HepG2 (cell line): Measurements from ENCODE around the gene UBE3B. TPM values are rescaled to one million over a fixed set of nuclear protein-coding genes. Genes with fewer than 3 reads are reported as not detected.

Source experiments
- ATAC-seq: fragments of 200-7000 bp; cut with Tn5 transposase; 3 replicates; pipeline ENCODE4 v1.9.1; 2020; ENCODE audit warnings: mild to moderate bottlenecking, moderate library complexity
- BruUV-seq: library from RNA; stranded (reverse); fragments of 400-500 nt; replicated peaks from 2 replicates; lab custom pipeline; 2021; lab: Mats Ljungman, UMichigan
- CTCF ChIA-PET: fragments of 300-600 bp; formaldehyde crosslinking; extraction: SDS; loops from one replicate; lab custom pipeline; 2021; ENCODE audit warnings: low total read pairs, inconsistent platforms, low intra/inter-chr PET ratio; lab: Yijun Ruan, JAX
- POLR2A ChIA-PET: fragments of 350-600 bp; sonication (Branson Sonifier 250); formaldehyde crosslinking; loops from one replicate; lab custom pipeline; 2020; ENCODE audit warnings: antibody characterized with exemption, inconsistent platforms; lab: Yijun Ruan, JAX
- DNase-seq: peaks from one replicate; pipeline ENCODE4 v3.0.0-alpha.2; 2015; ENCODE audit warnings: low spot score
- FAIRE-seq: peaks from 3 replicates; lab custom pipeline; 2011; peaks lifted over from hg19 to GRCh38; lab: Jason Lieb, UNC
- H2AFZ ChIP-seq: one replicate; pipeline ENCODE4 v1.6.1; 2011; ENCODE audit warnings: low read length, inconsistent platforms
- H3K27ac ChIP-seq: fragments of 300-600 bp; 3 replicates; pipeline ENCODE4 v1.8.0; 2011; ENCODE audit warnings: mixed run types, mild to moderate bottlenecking, mixed read lengths, low read length, inconsistent platforms; ENCODE audit not compliant: insufficient read depth; ENCODE audit errors: extremely low read length
- H3K27me3 ChIP-seq, 2 experiments: fragments of 200-600 bp in 1 of 2; 2 replicates in 1 of 2; 3 replicates in 1 of 2; pipeline versions ENCODE4 v1.6.0 to v1.8.0; 2011; ENCODE audit warnings: low read length in 2 of 2, mild to moderate bottlenecking in 2 of 2, moderate library complexity in 2 of 2, inconsistent platforms in 1 of 2; ENCODE audit not compliant: insufficient read depth in 2 of 2, control insufficient read depth in 1 of 2
- H3K36me3 ChIP-seq, 2 experiments: fragments of 200-600 bp in 1 of 2; replicated peaks in 1 of 2; 2 replicates in 1 of 2; 3 replicates in 1 of 2; pipeline versions ENCODE4 v1.5.1 to v1.8.0; 2011; ENCODE audit warnings: low read length in 2 of 2, inconsistent platforms in 1 of 2; ENCODE audit not compliant: insufficient read depth in 2 of 2, control insufficient read depth in 1 of 2
- H3K4me1 ChIP-seq: 2 replicates; pipeline ENCODE4 v1.5.1; 2012; ENCODE audit warnings: low read length, inconsistent platforms; ENCODE audit not compliant: insufficient read depth
- H3K4me2 ChIP-seq: 2 replicates; pipeline ENCODE4 v1.6.0; 2011; ENCODE audit warnings: low read depth, low read length, inconsistent platforms
- H3K4me3 ChIP-seq, 3 experiments: fragments of 200-600 bp in 1 of 3; sonication (generic), shearing (Covaris generic) in 1 of 3; replicated peaks in 1 of 3; 2 replicates each; pipeline ENCODE4 v1.5.1; 2011 to 2016; ENCODE audit warnings: low read length in 3 of 3, inconsistent platforms in 2 of 3, low read depth in 2 of 3, mild to moderate bottlenecking in 2 of 3, control low read depth in 1 of 3, mixed read lengths in 1 of 3; ENCODE audit not compliant: insufficient read depth in 1 of 3
- H3K79me2 ChIP-seq: one replicate; pipeline ENCODE4 v1.6.1; 2011; ENCODE audit warnings: low read length, inconsistent platforms; ENCODE audit not compliant: insufficient read depth
- H3K9ac ChIP-seq: 2 replicates; pipeline ENCODE4 v1.6.0; 2011; ENCODE audit warnings: mild to moderate bottlenecking, low read depth, low read length, inconsistent platforms; ENCODE audit not compliant: insufficient read depth
- H3K9me3 ChIP-seq: 2 replicates; pipeline ENCODE4 v1.5.1; 2012; ENCODE audit warnings: mild to moderate bottlenecking, low read length
- H4K20me1 ChIP-seq: 2 replicates; pipeline ENCODE4 v1.6.0; 2011; ENCODE audit warnings: inconsistent platforms, mild to moderate bottlenecking, low read length, moderate library complexity; ENCODE audit not compliant: insufficient read depth
- GABPB1 ChIP-seq: IDR thresholded peaks from 2 replicates; pipeline ENCODE4 v1.6.1; 2016; ENCODE audit warnings: mild to moderate bottlenecking, missing genetic modification reagents, moderate library complexity, missing compliant biosample characterization
- HDAC1 ChIP-seq: sonication (generic); formaldehyde crosslinking; IDR thresholded peaks from 2 replicates; pipeline ENCODE4 v1.5.1; 2020; ENCODE audit warnings: mild to moderate bottlenecking, missing genetic modification reagents
- KDM4B ChIP-seq: sonication (generic); formaldehyde crosslinking; IDR thresholded peaks from 2 replicates; pipeline ENCODE4 v1.4.0; 2020; ENCODE audit warnings: missing genetic modification reagents
- RAD21 ChIP-seq: fragments of 450-650 bp; formaldehyde crosslinking; IDR thresholded peaks from 2 replicates; pipeline ENCODE4 v1.5.0; 2020; ENCODE audit warnings: mild to moderate bottlenecking
- RELA ChIP-seq: sonication (generic); formaldehyde crosslinking; IDR thresholded peaks from 2 replicates; pipeline ENCODE4 v1.4.0; 2020; ENCODE audit warnings: missing genetic modification reagents
- SRF ChIP-seq: IDR thresholded peaks from 2 replicates; pipeline ENCODE4 v1.6.1; 2011; ENCODE audit warnings: mild to moderate bottlenecking, low read depth, low read length, moderate library complexity
- ZBTB42 ChIP-seq: sonication (generic); formaldehyde crosslinking; IDR thresholded peaks from 2 replicates; pipeline ENCODE4 v1.5.0; 2020; ENCODE audit warnings: mild to moderate bottlenecking, missing genetic modification reagents
- ZNF34 ChIP-seq: sonication (generic); formaldehyde crosslinking; IDR thresholded peaks from 2 replicates; pipeline ENCODE4 v1.4.0; 2020; ENCODE audit warnings: mild to moderate bottlenecking, missing genetic modification reagents, borderline replicate concordance
- ZNF446 ChIP-seq: sonication (generic); formaldehyde crosslinking; IDR thresholded peaks from 2 replicates; pipeline ENCODE4 v1.5.0; 2020; ENCODE audit warnings: mild to moderate bottlenecking, missing genetic modification reagents
- ZSCAN31 ChIP-seq: sonication (generic); formaldehyde crosslinking; IDR thresholded peaks from 2 replicates; pipeline ENCODE4 v1.5.0; 2020; ENCODE audit warnings: low read depth, mild to moderate bottlenecking, missing genetic modification reagents
- WGBS: methylation state at CpG from one replicate; pipeline ENCODE4 v1.1.6; 2017; ENCODE audit warnings: low lambda C conversion rate; 5-methylcytosine and 5-hydroxymethylcytosine counted together
- in situ Hi-C: cut with HindIII; loops from 2 replicates; pipeline ENCODE4 v1.10.0; 2017; ENCODE audit warnings: low pct_unique_long_range_greater_than_20kb; ENCODE audit not compliant: extremely low pct_ligation_motif_present
- intact Hi-C: fragments of 100-400 bp; cut with micrococcal nuclease; formaldehyde crosslinking; loops from one replicate; pipeline ENCODE4 v1.10.0; 2022; ENCODE audit not compliant: unreplicated experiment
- polyA plus RNA-seq, 8 experiments: library from polyadenylated mRNA; depleted of rRNA in 3 of 8; stranded (reverse) in 7 of 8; unstranded in 1 of 8; fragments of >200 nt; fragmentation: Illumina TruSeq in 4 of 8; extraction: Trizol in 4 of 8; gene quantifications; 2 replicates each; pipeline versions ENCODE4 v1.2.1 to v1.2.3, GENCODE V29; 2011 to 2016; ENCODE audit warnings: low read depth in 4 of 8, missing spikeins in 1 of 8, mixed read lengths in 1 of 8; ENCODE audit not compliant: insufficient read depth in 1 of 8
- total RNA-seq, 5 experiments: library from RNA; depleted of rRNA; stranded (reverse); fragments of >200 nt; fragmentation: Illumina TruSeq; extraction: Trizol; gene quantifications; 2 replicates each; pipeline ENCODE4 v1.2.3, GENCODE V29; 2016; ENCODE audit warnings: low read depth in 1 of 5
- TF ChIP-seq, protein P1 (sequence below): sonication (generic); formaldehyde crosslinking; IDR thresholded peaks from 2 replicates; pipeline ENCODE4 v1.5.1; 2020; ENCODE audit warnings: mild to moderate bottlenecking, missing genetic modification reagents
- TF ChIP-seq, protein P2 (sequence below): sonication (generic); formaldehyde crosslinking; IDR thresholded peaks from 2 replicates; pipeline ENCODE4 v1.4.0; 2020; ENCODE audit warnings: mild to moderate bottlenecking, missing genetic modification reagents

The UBE3B gene
- total and polyA plus RNA-seq, 2 of the 13 experiments (the other 11 are each of a cell fraction or from before 2014, with no cell fraction given) = 22.7 to 25.3 TPM

DNA sequence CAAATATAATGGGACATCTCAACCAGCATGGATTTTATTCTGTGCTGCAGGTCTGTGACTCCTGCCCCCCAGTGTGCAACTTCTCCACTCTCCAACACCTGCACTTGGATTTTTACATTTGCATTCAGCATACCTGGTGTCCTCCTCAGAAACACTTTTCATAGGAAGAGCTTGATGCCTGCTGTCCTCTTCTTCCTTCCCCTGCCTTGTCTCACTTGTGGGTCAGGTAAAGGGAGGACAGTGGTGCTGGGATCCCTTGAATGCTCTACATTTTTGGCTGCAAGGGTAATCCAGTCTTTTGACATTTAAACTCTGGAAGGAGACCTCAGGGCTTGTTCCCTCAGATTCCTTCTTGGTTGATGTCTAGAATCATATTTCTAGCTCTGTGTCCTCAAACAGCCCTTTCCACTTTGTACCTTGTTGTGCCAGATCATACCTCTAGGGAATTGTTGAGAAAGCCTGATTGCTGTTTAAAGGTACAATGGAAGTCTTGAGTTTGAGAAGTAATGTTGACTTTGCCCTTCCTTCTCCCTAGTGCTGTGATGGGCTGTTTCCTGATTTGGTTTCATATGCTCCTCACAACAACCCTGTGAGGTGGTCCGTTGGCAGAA, 12.6 kb downstream of the UBE3B start:
- ATAC-seq (no peak), FAIRE-seq (no peak), DNase-seq (no peak)
- no peaks in the 10 kb centered on the region for H3K27me3 ChIP-seq
- no peak overlapping the region for H3K4me3 ChIP-seq
- intact Hi-C loops (no loop called here), in situ Hi-C loops (no loop called here)
- H3K4me1 ChIP-seq = peaks cover 23% of the 10 kb centered on the region
- H2AFZ ChIP-seq = no peak overlapping the region
- H3K9ac ChIP-seq = no peak overlapping the region
- no peak overlapping the region for H3K27ac ChIP-seq
- no TSS peak for BruUV-seq
- H3K9me3 ChIP-seq = no peaks in the 10 kb centered on the region
- ChIA-PET CTCF (no interaction called here), POLR2A (no interaction called here)
- no peaks in the 10 kb centered on the region for H3K79me2 ChIP-seq
- 100% methylated on average over 1 of the region's 1 CpG for WGBS
- no peaks in the 10 kb centered on the region for H4K20me1 ChIP-seq
- TF ChIP-seq KDM4B (CRISPR knock-in tag) (no peak), RELA (CRISPR knock-in tag) (no peak), ZSCAN31 (CRISPR knock-in tag) (no peak), GABPB1 (CRISPR knock-in tag) (no peak), ZBTB42 (CRISPR knock-in tag) (no peak), HDAC1 (no peak), ZNF34 (no peak), RAD21 (CRISPR knock-in tag) (no peak), ZNF446 (no peak), SRF (no peak)
- TF ChIP-seq, protein P1, sequence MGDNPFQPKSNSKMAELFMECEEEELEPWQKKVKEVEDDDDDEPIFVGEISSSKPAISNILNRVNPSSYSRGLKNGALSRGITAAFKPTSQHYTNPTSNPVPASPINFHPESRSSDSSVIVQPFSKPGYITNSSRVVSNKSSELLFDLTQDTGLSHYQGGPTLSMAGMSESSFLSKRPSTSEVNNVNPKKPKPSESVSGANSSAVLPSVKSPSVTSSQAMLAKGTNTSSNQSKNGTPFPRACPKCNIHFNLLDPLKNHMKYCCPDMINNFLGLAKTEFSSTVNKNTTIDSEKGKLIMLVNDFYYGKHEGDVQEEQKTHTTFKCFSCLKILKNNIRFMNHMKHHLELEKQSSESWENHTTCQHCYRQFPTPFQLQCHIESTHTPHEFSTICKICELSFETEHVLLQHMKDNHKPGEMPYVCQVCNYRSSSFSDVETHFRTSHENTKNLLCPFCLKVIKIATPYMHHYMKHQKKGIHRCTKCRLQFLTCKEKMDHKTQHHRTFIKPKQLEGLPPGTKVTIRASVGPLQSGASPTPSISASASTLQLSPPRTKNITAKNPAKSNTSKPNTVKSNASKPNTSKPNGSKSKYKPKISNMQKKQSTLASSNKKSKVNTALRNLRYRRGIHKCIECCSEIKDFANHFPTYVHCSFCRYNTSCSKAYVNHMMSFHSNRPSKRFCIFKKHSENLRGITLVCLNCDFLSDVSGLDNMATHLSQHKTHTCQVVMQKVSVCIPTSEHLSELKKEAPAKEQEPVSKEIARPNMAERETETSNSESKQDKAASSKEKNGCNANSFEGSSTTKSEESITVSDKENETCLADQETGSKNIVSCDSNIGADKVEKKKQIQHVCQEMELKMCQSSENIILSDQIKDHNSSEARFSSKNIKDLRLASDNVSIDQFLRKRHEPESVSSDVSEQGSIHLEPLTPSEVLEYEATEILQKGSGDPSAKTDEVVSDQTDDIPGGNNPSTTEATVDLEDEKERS = no peak
- TF ChIP-seq, protein P2, sequence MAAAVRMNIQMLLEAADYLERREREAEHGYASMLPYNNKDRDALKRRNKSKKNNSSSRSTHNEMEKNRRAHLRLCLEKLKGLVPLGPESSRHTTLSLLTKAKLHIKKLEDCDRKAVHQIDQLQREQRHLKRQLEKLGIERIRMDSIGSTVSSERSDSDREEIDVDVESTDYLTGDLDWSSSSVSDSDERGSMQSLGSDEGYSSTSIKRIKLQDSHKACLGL = no peak
- H3K36me3 ChIP-seq = peaks cover 25 to 66% of the 10 kb centered on the region in 2 experiments
- no peak overlapping the region for H3K4me2 ChIP-seq
